IMR-90 (cell line): ENCODE results near the gene TENM3. TPM values are rescaled to one million over a fixed set of nuclear protein-coding genes. Genes with fewer than 3 reads are reported as not detected.

Experiments used
- ATAC-seq: fragments of 200-7000 bp; cut with Tn5 transposase; 2 replicates; pipeline ENCODE4 v1.9.1; 2020; ENCODE audit warnings: low read depth, mild to moderate bottlenecking, moderate library complexity
- BruUV-seq: library from RNA; stranded (reverse); fragments of 400-500 nt; replicated peaks from 2 replicates; lab custom pipeline; 2021; lab: Mats Ljungman, UMichigan
- CTCF ChIA-PET: fragments of 300-600 bp; formaldehyde crosslinking; extraction: SDS; loops from one replicate; lab custom pipeline; 2021; ENCODE audit warnings: antibody characterized with exemption; lab: Yijun Ruan, JAX
- POLR2A ChIA-PET: fragments of 300-600 bp; sonication (Branson Sonifier 250); formaldehyde crosslinking; loops from one replicate; lab custom pipeline; 2022; ENCODE audit warnings: antibody characterized with exemption; ENCODE audit not compliant: unreplicated experiment; lab: Charles Lee
- DNase-seq: peaks from one replicate; pipeline ENCODE4 v3.0.0; 2013
- H2AFZ ChIP-seq: replicated peaks from 2 replicates; pipeline ENCODE3; 2013; ENCODE audit warnings: low read length, mild to moderate bottlenecking; ENCODE audit not compliant: poor library complexity
- H2AK5ac ChIP-seq: 2 replicates; pipeline ENCODE4 v1.6.1; 2013; ENCODE audit warnings: low read depth, low read length, inconsistent platforms
- H2AK9ac ChIP-seq: replicated peaks from 2 replicates; pipeline ENCODE3; 2013; ENCODE audit warnings: mild to moderate bottlenecking, low read depth, low read length, moderate library complexity; ENCODE audit not compliant: poor library complexity
- H2BK120ac ChIP-seq: 2 replicates; pipeline ENCODE4 v1.6.1; 2013; ENCODE audit warnings: low read depth, low read length, inconsistent platforms
- H2BK15ac ChIP-seq: 3 replicates; pipeline ENCODE4 v1.6.1; 2013; ENCODE audit warnings: low read depth, low read length, inconsistent platforms
- H2BK20ac ChIP-seq: 2 replicates; pipeline ENCODE4 v1.6.1; 2013; ENCODE audit warnings: low read depth, mild to moderate bottlenecking, inconsistent platforms, low read length, moderate library complexity
- H2BK5ac ChIP-seq: 2 replicates; pipeline ENCODE4 v1.6.1; 2013; ENCODE audit warnings: mild to moderate bottlenecking, low read depth, low read length, inconsistent platforms; ENCODE audit not compliant: poor library complexity, severe bottlenecking
- H3K14ac ChIP-seq: replicated peaks from 2 replicates; pipeline ENCODE4 v1.6.1; 2013; ENCODE audit warnings: low read depth, low read length, inconsistent platforms
- H3K18ac ChIP-seq: 2 replicates; pipeline ENCODE4 v1.6.1; 2013; ENCODE audit warnings: low read depth, low read length, control low read depth
- H3K23ac ChIP-seq: 2 replicates; pipeline ENCODE4 v1.6.1; 2013; ENCODE audit warnings: low read depth, low read length, inconsistent platforms
- H3K27ac ChIP-seq: 2 replicates; pipeline ENCODE4 v1.5.1; 2013; ENCODE audit warnings: mild to moderate bottlenecking, control low read depth, low read length; ENCODE audit not compliant: insufficient read depth
- H3K27me3 ChIP-seq: 2 replicates; pipeline ENCODE4 v1.6.1; 2013; ENCODE audit warnings: low read length; ENCODE audit not compliant: control insufficient read depth, insufficient read depth
- H3K36me3 ChIP-seq: 2 replicates; pipeline ENCODE4 v1.6.1; 2013; ENCODE audit warnings: low read length, mixed read lengths; ENCODE audit not compliant: control insufficient read depth, insufficient read depth
- H3K4ac ChIP-seq: 2 replicates; pipeline ENCODE4 v1.6.1; 2013; ENCODE audit warnings: low read depth, low read length, inconsistent platforms
- H3K4me1 ChIP-seq: 2 replicates; pipeline ENCODE4 v1.6.1; 2013; ENCODE audit warnings: low read length, mixed read lengths; ENCODE audit not compliant: control insufficient read depth, insufficient read depth
- H3K4me2 ChIP-seq: 2 replicates; pipeline ENCODE4 v1.6.1; 2013; ENCODE audit warnings: low read depth, mild to moderate bottlenecking, control low read depth, low read length, moderate library complexity
- H3K4me3 ChIP-seq: 2 replicates; pipeline ENCODE4 v1.5.1; 2013; ENCODE audit warnings: low read depth, mild to moderate bottlenecking, control low read depth, low read length, moderate library complexity; ENCODE audit not compliant: insufficient read depth
- H3K56ac ChIP-seq: 2 replicates; pipeline ENCODE4 v1.6.1; 2013; ENCODE audit warnings: low read length, inconsistent platforms; ENCODE audit not compliant: insufficient read depth; ENCODE audit errors: extremely low read depth
- H3K79me1 ChIP-seq, 2 experiments: 2 replicates each; pipeline ENCODE4 v1.6.1; 2013; ENCODE audit warnings: low read length in 2 of 2, inconsistent platforms in 1 of 2, low read depth in 1 of 2
- H3K9ac ChIP-seq: 2 replicates; pipeline ENCODE4 v1.6.1; 2013; ENCODE audit warnings: low read depth, low read length, control low read depth
- H3K9me1 ChIP-seq: 2 replicates; pipeline ENCODE4 v1.6.1; 2013; ENCODE audit warnings: low read length, inconsistent platforms; ENCODE audit not compliant: insufficient read depth
- H3K9me3 ChIP-seq: 2 replicates; pipeline ENCODE4 v1.6.1; 2013; ENCODE audit warnings: low read length; ENCODE audit not compliant: control insufficient read depth, insufficient read depth
- H4K20me1 ChIP-seq: 2 replicates; pipeline ENCODE4 v1.6.1; 2013; ENCODE audit warnings: low read length, inconsistent platforms; ENCODE audit not compliant: insufficient read depth
- H4K5ac ChIP-seq: 2 replicates; pipeline ENCODE4 v1.6.1; 2013; ENCODE audit warnings: mild to moderate bottlenecking, low read depth, low read length, control low read depth
- H4K8ac ChIP-seq, 2 experiments: 2 replicates each; pipeline ENCODE4 v1.6.1; 2013; ENCODE audit warnings: low read depth in 2 of 2, low read length in 2 of 2, control low read depth in 1 of 2, inconsistent platforms in 1 of 2
- H4K91ac ChIP-seq: 2 replicates; pipeline ENCODE4 v1.6.1; 2013; ENCODE audit warnings: low read depth, low read length, inconsistent platforms; ENCODE audit not compliant: insufficient read depth
- RFX5 ChIP-seq: IDR thresholded peaks from 2 replicates; pipeline ENCODE4 v1.8.0; 2012; ENCODE audit warnings: low read depth, mild to moderate bottlenecking, low read length, moderate library complexity
- WGBS, 2 experiments: methylation state at CpG; one replicate each; pipeline versions ENCODE4 v1.1.5 to v1.1.7; 2013; ENCODE audit warnings: missing lambda C conversion rate in 2 of 2; ENCODE audit not compliant: insufficient read length in 1 of 2; ENCODE audit errors: extremely low coverage in 2 of 2; 5-methylcytosine and 5-hydroxymethylcytosine counted together
- dilution Hi-C: fragments of 300-500 bp; cut with HindIII; formaldehyde crosslinking; loops from one replicate; pipeline ENCODE4 v1.14.3; 2018; ENCODE audit warnings: low sequenced_read_pairs; ENCODE audit not compliant: unreplicated experiment
- in situ Hi-C: fragments of 300-500 bp; cut with MboI; formaldehyde crosslinking; loops from 3 replicates; pipeline ENCODE4 v1.14.3; 2019; ENCODE audit warnings: low sequenced_read_pairs, inconsistent platforms, mixed read lengths
- intact Hi-C: fragments of 100-400 bp; cut with micrococcal nuclease; formaldehyde crosslinking; loops from 2 replicates; pipeline ENCODE4 v1.10.0; 2022
- polyA plus RNA-seq, 3 experiments: library from polyadenylated mRNA; depleted of rRNA; stranded (reverse); fragments of >200 nt; gene quantifications; 2 replicates each; pipeline ENCODE4 v1.2.3, GENCODE V29; 2012; ENCODE audit warnings: low replicate concordance in 1 of 3
- total RNA-seq: library from RNA; depleted of rRNA; stranded (reverse); fragments of >200 nt; gene quantifications from 2 replicates; pipeline ENCODE4 v1.2.3, GENCODE V29; 2012
- TF ChIP-seq, protein P1 (sequence below): conservative IDR thresholded peaks from 2 replicates; pipeline ENCODE4 v1.5.1; 2012; ENCODE audit warnings: mild to moderate bottlenecking, low read depth, low read length, improper control_type of control experiment

The TENM3 gene
- total and polyA plus RNA-seq, 2 of the 4 experiments (the other 2 are of a cell fraction): 29.9 to 173 TPM

GRCh38 chr4:182730791-182731190, 487.6 kb downstream of the TENM3 start:
- H3K4me1 ChIP-seq: no peaks in the 10 kb centered on the region; the same call in 1 of the 2 replicates
- ATAC-seq (no peak), DNase-seq (no peak)
- no peak overlapping the region for H3K23ac ChIP-seq
- H3K79me1 ChIP-seq: no peaks in the 10 kb centered on the region
- H2AK9ac ChIP-seq: no peak overlapping the region
- H2AFZ ChIP-seq: no peak overlapping the region
- H4K5ac ChIP-seq: no peak overlapping the region
- H2BK20ac ChIP-seq: no peak overlapping the region
- in situ Hi-C loops: no loop called here
- no peak overlapping the region for H3K18ac ChIP-seq
- H3K4me2 ChIP-seq: no peak overlapping the region
- no peak overlapping the region for H2BK15ac ChIP-seq
- H3K56ac ChIP-seq: no peak overlapping the region
- dilution Hi-C loops: no loop called here
- CTCF ChIA-PET: no interaction called here
- POLR2A ChIA-PET: no interaction called here
- WGBS, 2 experiments: 100% methylated on average over 1 of the region's 3 CpGs; no CpG with 5 or more reads in 1 of the 2 experiments
- no peaks in the 10 kb centered on the region; the same call in 1 of the 2 replicates for H3K9me1 ChIP-seq
- H4K91ac ChIP-seq: no peak overlapping the region
- no peak overlapping the region for H3K4me3 ChIP-seq
- no peaks in the 10 kb centered on the region for H4K20me1 ChIP-seq
- H3K27me3 ChIP-seq: no peaks in the 10 kb centered on the region
- H2AK5ac ChIP-seq: no peak overlapping the region
- H3K36me3 ChIP-seq: 0 out of 2 replicates have a peak, but pooled peaks cover 2% of the 10 kb centered on the region
- no peak overlapping the region for H3K14ac ChIP-seq
- intact Hi-C loops: no loop called here
- H3K4ac ChIP-seq: no peak overlapping the region
- H2BK120ac ChIP-seq: no peak overlapping the region
- no peak overlapping the region for H4K8ac ChIP-seq
- H3K27ac ChIP-seq: no peak overlapping the region
- no peaks in the 10 kb centered on the region for H3K9me3 ChIP-seq
- H2BK5ac ChIP-seq: no peak overlapping the region
- TF ChIP-seq RFX5: no peak
- TF ChIP-seq, protein P1, sequence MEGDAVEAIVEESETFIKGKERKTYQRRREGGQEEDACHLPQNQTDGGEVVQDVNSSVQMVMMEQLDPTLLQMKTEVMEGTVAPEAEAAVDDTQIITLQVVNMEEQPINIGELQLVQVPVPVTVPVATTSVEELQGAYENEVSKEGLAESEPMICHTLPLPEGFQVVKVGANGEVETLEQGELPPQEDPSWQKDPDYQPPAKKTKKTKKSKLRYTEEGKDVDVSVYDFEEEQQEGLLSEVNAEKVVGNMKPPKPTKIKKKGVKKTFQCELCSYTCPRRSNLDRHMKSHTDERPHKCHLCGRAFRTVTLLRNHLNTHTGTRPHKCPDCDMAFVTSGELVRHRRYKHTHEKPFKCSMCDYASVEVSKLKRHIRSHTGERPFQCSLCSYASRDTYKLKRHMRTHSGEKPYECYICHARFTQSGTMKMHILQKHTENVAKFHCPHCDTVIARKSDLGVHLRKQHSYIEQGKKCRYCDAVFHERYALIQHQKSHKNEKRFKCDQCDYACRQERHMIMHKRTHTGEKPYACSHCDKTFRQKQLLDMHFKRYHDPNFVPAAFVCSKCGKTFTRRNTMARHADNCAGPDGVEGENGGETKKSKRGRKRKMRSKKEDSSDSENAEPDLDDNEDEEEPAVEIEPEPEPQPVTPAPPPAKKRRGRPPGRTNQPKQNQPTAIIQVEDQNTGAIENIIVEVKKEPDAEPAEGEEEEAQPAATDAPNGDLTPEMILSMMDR: no peak
- H3K9ac ChIP-seq: no peak overlapping the region
- BruUV-seq: no TSS peak
